OCI-LY1 (cell line): ENCODE results near the gene HOXD3.
A peak's percentile ranks its signal among the peaks of the same experiment; 100 is the strongest.

Source experiments
- EZH2 ChIP-seq: fragments of 200-600 bp; sonication (generic), shearing (Covaris generic); IDR thresholded peaks from 2 replicates; pipeline ENCODE4 v1.8.0; 2017; ENCODE audit warnings: borderline replicate concordance, mixed run types, mild to moderate bottlenecking, antibody characterized with exemption, low read length, moderate library complexity, mixed read lengths
- TF ChIP-seq, protein P1 (sequence below): fragments of 200-600 bp; sonication (generic), shearing (Covaris generic); IDR thresholded peaks from 2 replicates; pipeline ENCODE4 v1.5.1; 2017; ENCODE audit warnings: mild to moderate bottlenecking, antibody characterized with exemption, low read length, moderate library complexity, mixed read lengths

- TF ChIP-seq, protein P1, sequence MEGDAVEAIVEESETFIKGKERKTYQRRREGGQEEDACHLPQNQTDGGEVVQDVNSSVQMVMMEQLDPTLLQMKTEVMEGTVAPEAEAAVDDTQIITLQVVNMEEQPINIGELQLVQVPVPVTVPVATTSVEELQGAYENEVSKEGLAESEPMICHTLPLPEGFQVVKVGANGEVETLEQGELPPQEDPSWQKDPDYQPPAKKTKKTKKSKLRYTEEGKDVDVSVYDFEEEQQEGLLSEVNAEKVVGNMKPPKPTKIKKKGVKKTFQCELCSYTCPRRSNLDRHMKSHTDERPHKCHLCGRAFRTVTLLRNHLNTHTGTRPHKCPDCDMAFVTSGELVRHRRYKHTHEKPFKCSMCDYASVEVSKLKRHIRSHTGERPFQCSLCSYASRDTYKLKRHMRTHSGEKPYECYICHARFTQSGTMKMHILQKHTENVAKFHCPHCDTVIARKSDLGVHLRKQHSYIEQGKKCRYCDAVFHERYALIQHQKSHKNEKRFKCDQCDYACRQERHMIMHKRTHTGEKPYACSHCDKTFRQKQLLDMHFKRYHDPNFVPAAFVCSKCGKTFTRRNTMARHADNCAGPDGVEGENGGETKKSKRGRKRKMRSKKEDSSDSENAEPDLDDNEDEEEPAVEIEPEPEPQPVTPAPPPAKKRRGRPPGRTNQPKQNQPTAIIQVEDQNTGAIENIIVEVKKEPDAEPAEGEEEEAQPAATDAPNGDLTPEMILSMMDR, result peak; percentile 94
- no peak for TF ChIP-seq EZH2
These were observed 16.4 kb upstream of the HOXD3 start for GRCh38 chr2:176140513-176141317.
